Keratinocyte (primary cell): ENCODE measurements around the gene HAAO. TPM values are rescaled to one million over a fixed set of nuclear protein-coding genes. Genes with fewer than 3 reads are reported as not detected.

Experiments used
- DNase-seq: peaks from one replicate; pipeline ENCODE4 v3.0.0-alpha.2; 2011; ENCODE audit warnings: low read depth, missing footprints, low spot score
- FAIRE-seq: peaks from 2 replicates; lab custom pipeline; 2011; peaks lifted over from hg19 to GRCh38; lab: Jason Lieb, UNC
- H2AFZ ChIP-seq: 2 replicates; pipeline ENCODE4 v1.6.0; 2012; ENCODE audit warnings: low read length, control low read depth, inconsistent platforms; ENCODE audit not compliant: control insufficient read depth
- H3K27ac ChIP-seq: 2 replicates; pipeline ENCODE4 v1.5.1; 2011; ENCODE audit warnings: low read length; ENCODE audit not compliant: control insufficient read depth, insufficient read depth
- H3K27me3 ChIP-seq: 3 replicates; pipeline ENCODE4 v1.6.0; 2011; ENCODE audit warnings: low read length; ENCODE audit not compliant: control insufficient read depth, insufficient read depth; ENCODE audit errors: extremely low read depth
- H3K36me3 ChIP-seq, 2 experiments: 2 replicates in 1 of 2; 3 replicates in 1 of 2; pipeline ENCODE4 v1.5.1; 2011; ENCODE audit warnings: low read length in 2 of 2, mild to moderate bottlenecking in 1 of 2; ENCODE audit not compliant: control insufficient read depth in 2 of 2, insufficient read depth in 2 of 2; ENCODE audit errors: extremely low read depth in 1 of 2
- H3K4me1 ChIP-seq: 3 replicates; pipeline ENCODE4 v1.5.1; 2011; ENCODE audit warnings: low read length; ENCODE audit not compliant: control insufficient read depth, insufficient read depth; ENCODE audit errors: extremely low read depth
- H3K4me2 ChIP-seq: 3 replicates; pipeline ENCODE4 v1.6.0; 2011; ENCODE audit warnings: low read depth, low read length; ENCODE audit not compliant: control insufficient read depth, insufficient read depth; ENCODE audit errors: extremely low read depth
- H3K4me3 ChIP-seq, 3 experiments: fragments of 200-600 bp in 1 of 3; sonication (generic) in 1 of 3; 2 replicates in 2 of 3; 3 replicates in 1 of 3; pipeline ENCODE4 v1.5.1; 2011 to 2016; ENCODE audit warnings: low read length in 3 of 3, mild to moderate bottlenecking in 3 of 3, control low read depth in 2 of 3, inconsistent platforms in 1 of 3, low read depth in 1 of 3, mixed read lengths in 1 of 3, mixed run types in 1 of 3, moderate library complexity in 1 of 3; ENCODE audit not compliant: control insufficient read depth in 2 of 3, insufficient read depth in 2 of 3; ENCODE audit errors: extremely low read depth in 1 of 3
- H3K79me2 ChIP-seq: 2 replicates; pipeline ENCODE4 v1.6.0; 2012; ENCODE audit warnings: low read length; ENCODE audit not compliant: control insufficient read depth, insufficient read depth
- H3K9ac ChIP-seq: 3 replicates; pipeline ENCODE4 v1.6.0; 2011; ENCODE audit warnings: low read length; ENCODE audit not compliant: control insufficient read depth, insufficient read depth; ENCODE audit errors: extremely low read depth
- H3K9me1 ChIP-seq: 3 replicates; pipeline ENCODE4 v1.6.0; 2011; ENCODE audit warnings: low read length; ENCODE audit not compliant: control insufficient read depth, insufficient read depth; ENCODE audit errors: extremely low read depth
- H3K9me3 ChIP-seq: 2 replicates; pipeline ENCODE4 v1.5.1; 2012; ENCODE audit warnings: low read depth, low read length; ENCODE audit not compliant: control insufficient read depth
- H4K20me1 ChIP-seq: 3 replicates; pipeline ENCODE4 v1.6.0; 2011; ENCODE audit warnings: low read length; ENCODE audit not compliant: control insufficient read depth, insufficient read depth; ENCODE audit errors: extremely low read depth
- EZH2 ChIP-seq: IDR thresholded peaks from one replicate; pipeline ENCODE4 v1.6.1; 2012; ENCODE audit warnings: inconsistent platforms, mild to moderate bottlenecking, low read length, moderate library complexity
- dilution Hi-C: fragments of 300-500 bp; cut with MboI; formaldehyde crosslinking; loops from one replicate; pipeline ENCODE4 v1.7.0; 2020; ENCODE audit warnings: low sequenced_read_pairs; ENCODE audit not compliant: extremely low pct_ligation_motif_present
- polyA plus RNA-seq, 5 experiments: library from polyadenylated mRNA; depleted of rRNA in 3 of 5; stranded (reverse) in 3 of 5; stranded (forward) in 1 of 5; unstranded in 1 of 5; fragments of >200 nt; gene quantifications; 1 replicate in 1 of 5; 2 replicates in 3 of 5; 3 replicates in 1 of 5; pipeline versions ENCODE4 v1.2.1 to v1.2.3, GENCODE V29; 2011 to 2012; ENCODE audit warnings: missing spikeins in 2 of 5, low read depth in 1 of 5, low replicate concordance in 1 of 5
- TF ChIP-seq, protein P1 (sequence below), 3 experiments: IDR thresholded peaks in 1 of 3; conservative IDR thresholded peaks in 1 of 3; optimal IDR thresholded peaks in 1 of 3; 2 replicates in 2 of 3; 3 replicates in 1 of 3; pipeline versions ENCODE3 to v1.5.1; 2011; ENCODE audit warnings: low read length in 3 of 3, mild to moderate bottlenecking in 3 of 3, moderate library complexity in 2 of 3, control low read depth in 1 of 3, inconsistent platforms in 1 of 3; ENCODE audit not compliant: insufficient read depth in 2 of 3; ENCODE audit errors: extremely low read depth in 1 of 3

Gene HAAO
- polyA plus RNA-seq, 1 donor (not counting 4 experiments of a cell fraction or from before 2014, with no cell fraction given), result 0.08 TPM

DNA sequence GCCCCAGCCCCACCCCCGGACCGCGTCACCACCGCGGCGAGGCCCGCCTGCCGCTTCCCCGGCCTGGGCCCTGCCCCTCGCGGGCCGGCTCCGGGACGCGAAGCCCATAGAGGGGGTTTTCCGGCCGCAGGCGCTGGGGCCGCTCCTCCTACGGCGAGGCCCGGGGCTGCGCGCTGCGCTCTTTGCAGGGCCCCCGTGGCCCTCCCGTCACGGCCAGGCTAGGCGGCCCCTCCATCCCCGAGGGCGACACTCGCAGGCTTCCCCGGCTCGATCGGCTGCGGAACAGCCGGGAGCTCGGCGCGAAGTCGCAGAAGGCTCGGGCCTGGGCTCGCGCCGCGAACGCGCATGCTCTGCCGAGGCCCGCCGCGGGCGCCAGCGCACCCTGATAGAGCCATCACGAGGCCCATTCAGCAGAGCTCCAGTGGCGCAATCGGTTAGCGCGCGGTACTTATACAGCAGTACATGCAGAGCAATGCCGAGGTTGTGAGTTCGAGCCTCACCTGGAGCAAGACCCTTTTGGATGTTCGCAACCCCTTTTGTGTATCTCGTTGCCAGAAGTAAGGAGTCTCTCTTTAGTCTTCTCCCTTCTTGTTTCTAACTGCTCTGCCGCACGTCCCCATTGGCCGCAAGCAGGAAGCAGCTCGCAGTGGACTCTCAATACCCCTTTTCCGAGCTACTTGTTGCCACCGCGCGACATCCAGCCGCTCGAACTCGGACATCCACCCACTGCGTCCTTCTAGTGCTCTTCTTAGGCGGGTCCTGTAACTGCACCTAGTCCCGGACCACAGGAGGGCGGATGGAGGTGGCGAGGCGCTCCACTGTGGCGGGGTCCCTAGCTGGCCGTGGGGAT is 18.0 kb upstream of the HAAO start:
- peak; percentile 91 for DNase-seq
- dilution Hi-C loops, result no loop called here
- Histone ChIP-seq H3K9me3 (no peaks in the 10 kb centered on the region), H3K79me2 (no peaks in the 10 kb centered on the region), H3K9ac (peak overlapping the region; percentile 93), H2AFZ (peak overlapping the region; percentile 90), H3K4me2 (peak overlapping the region; percentile 92), H3K4me3 (peak overlapping the region; percentile 57 to 77 (median 70)), H3K4me1 (peaks cover 15% of the 10 kb centered on the region), H3K36me3 (no peaks in the 10 kb centered on the region), H3K27ac (peak overlapping the region; percentile 91), H3K27me3 (no peaks in the 10 kb centered on the region), H4K20me1 (no peaks in the 10 kb centered on the region), H3K9me1 (no peaks in the 10 kb centered on the region)
- TF ChIP-seq, protein P1, sequence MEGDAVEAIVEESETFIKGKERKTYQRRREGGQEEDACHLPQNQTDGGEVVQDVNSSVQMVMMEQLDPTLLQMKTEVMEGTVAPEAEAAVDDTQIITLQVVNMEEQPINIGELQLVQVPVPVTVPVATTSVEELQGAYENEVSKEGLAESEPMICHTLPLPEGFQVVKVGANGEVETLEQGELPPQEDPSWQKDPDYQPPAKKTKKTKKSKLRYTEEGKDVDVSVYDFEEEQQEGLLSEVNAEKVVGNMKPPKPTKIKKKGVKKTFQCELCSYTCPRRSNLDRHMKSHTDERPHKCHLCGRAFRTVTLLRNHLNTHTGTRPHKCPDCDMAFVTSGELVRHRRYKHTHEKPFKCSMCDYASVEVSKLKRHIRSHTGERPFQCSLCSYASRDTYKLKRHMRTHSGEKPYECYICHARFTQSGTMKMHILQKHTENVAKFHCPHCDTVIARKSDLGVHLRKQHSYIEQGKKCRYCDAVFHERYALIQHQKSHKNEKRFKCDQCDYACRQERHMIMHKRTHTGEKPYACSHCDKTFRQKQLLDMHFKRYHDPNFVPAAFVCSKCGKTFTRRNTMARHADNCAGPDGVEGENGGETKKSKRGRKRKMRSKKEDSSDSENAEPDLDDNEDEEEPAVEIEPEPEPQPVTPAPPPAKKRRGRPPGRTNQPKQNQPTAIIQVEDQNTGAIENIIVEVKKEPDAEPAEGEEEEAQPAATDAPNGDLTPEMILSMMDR (optimal IDR thresholded peaks at IDR 0.05 in 1 of 3, IDR thresholded peaks at IDR 0.05 in 1 of 3, conservative IDR thresholded peaks at IDR 0.05 in 1 of 3; ENCODE audit: extremely low read depth in 1 of 3, insufficient read depth in 2 of 3, low read length in 3 of 3), result no peak
- no peak for TF ChIP-seq EZH2
- FAIRE-seq, result no peak

GRCh38 chr2:42809819-42810120 is 17.4 kb upstream of the HAAO start:
- Histone ChIP-seq H3K27ac (peak overlapping the region; percentile 91), H3K4me2 (peak overlapping the region; percentile 83), H3K79me2 (no peaks in the 10 kb centered on the region), H2AFZ (peak overlapping the region; percentile 68), H3K9me1 (no peaks in the 10 kb centered on the region), H3K4me3 (peak overlapping the region; percentile 57 to 74 (median 69)), H3K4me1 (peaks cover 15% of the 10 kb centered on the region), H3K36me3 (no peaks in the 10 kb centered on the region), H3K27me3 (no peaks in the 10 kb centered on the region), H3K9ac (peak overlapping the region; percentile 93), H4K20me1 (no peaks in the 10 kb centered on the region), H3K9me3 (no peaks in the 10 kb centered on the region)
- FAIRE-seq (no peak), DNase-seq (no peak)
- dilution Hi-C loops, result no loop called here
- no peak for TF ChIP-seq EZH2
- TF ChIP-seq, protein P1 (optimal IDR thresholded peaks at IDR 0.05 in 1 of 3, IDR thresholded peaks at IDR 0.05 in 1 of 3, conservative IDR thresholded peaks at IDR 0.05 in 1 of 3; ENCODE audit: extremely low read depth in 1 of 3, insufficient read depth in 2 of 3, low read length in 3 of 3), result peak in 1 of 3 experiments; percentile 14
